Gastrocnemius medialis (tissue), 4 donors: ENCODE measurements around the gene AVPR2.

Experiments
- CTCF ChIP-seq, 5 experiments: fragments of 450-650 bp in 3 of 5; fragments of 200-600 bp in 2 of 5; sonication (generic) in 2 of 5; IDR thresholded peaks in 4 of 5; conservative IDR thresholded peaks in 1 of 5; 1 replicate in 4 of 5; 2 replicates in 1 of 5; pipeline ENCODE4 v1.5.1; 2016 to 2019; ENCODE audit warnings: antibody characterized with exemption in 5 of 5, mild to moderate bottlenecking in 3 of 5, moderate library complexity in 3 of 5
- POLR2A ChIP-seq, 2 donors: fragments of 450-650 bp; IDR thresholded peaks; one replicate each; pipeline ENCODE4 v1.6.1; 2017; ENCODE audit warnings: antibody characterized with exemption in 2 of 2, mild to moderate bottlenecking in 2 of 2, moderate library complexity in 2 of 2

DNA sequence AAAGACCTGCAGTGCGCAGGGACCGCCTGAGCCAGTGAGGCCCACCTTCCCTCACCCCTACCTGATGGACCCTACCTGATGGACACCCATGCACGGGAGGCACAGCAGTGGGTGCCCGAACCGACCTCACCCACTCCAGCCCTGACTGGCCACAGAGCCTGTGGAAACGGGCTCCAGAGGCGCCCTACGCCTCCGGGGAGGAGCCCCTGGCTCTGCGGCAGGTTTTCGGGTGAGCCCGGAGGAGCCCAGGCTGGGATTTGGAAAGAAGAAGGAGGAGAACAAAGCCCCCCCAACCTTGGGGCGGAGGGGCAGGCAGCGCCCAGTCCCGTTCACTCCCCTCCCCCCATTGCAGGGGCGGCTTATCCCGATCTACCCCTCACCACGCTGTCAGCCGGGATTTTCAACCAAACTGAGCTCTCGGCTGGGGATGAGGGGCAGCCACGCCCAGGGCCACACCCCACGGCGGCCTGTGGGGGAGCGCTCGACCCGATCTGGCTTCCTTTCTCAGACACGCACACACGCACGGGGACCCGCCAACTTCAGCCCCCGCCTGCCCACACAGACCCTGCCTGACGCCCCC lies 19.2 kb upstream of the AVPR2 start:
- no peak for TF ChIP-seq CTCF (IDR thresholded peaks at IDR 0.05 in 4 of 5, conservative IDR thresholded peaks at IDR 0.05 in 1 of 5)
- no peak for TF ChIP-seq POLR2A (IDR thresholded peaks at IDR 0.05)
